K562 (cell line): ENCODE measurements around the gene DEDD. TPM values are rescaled to one million over a fixed set of nuclear protein-coding genes. Genes with fewer than 3 reads are reported as not detected.

Source experiments
- BDP1 ChIP-seq: IDR thresholded peaks from 3 replicates; pipeline ENCODE4 v1.6.1; 2011; ENCODE audit not compliant: insufficient read length, insufficient read depth
- CHD2 ChIP-seq: IDR thresholded peaks from 2 replicates; pipeline ENCODE4 v1.6.1; 2011; ENCODE audit warnings: low read depth, low read length
- ERF ChIP-seq: fragments of 450-650 bp; formaldehyde crosslinking; IDR thresholded peaks from 2 replicates; pipeline ENCODE4 v1.4.0; 2020; ENCODE audit warnings: mild to moderate bottlenecking, mixed read lengths
- ETV6 ChIP-seq, 3 experiments: fragments of 150-350 bp in 1 of 3; sonication (generic) in 1 of 3; formaldehyde crosslinking in 1 of 3; IDR thresholded peaks; 2 replicates each; pipeline versions ENCODE4 v1.6.1 to v1.8.0; 2014 to 2022; ENCODE audit warnings: borderline replicate concordance in 2 of 3, low read depth in 2 of 3, antibody characterized with exemption in 1 of 3, low read length in 1 of 3, mild to moderate bottlenecking in 1 of 3, missing genetic modification reagents in 1 of 3
- KLF13 ChIP-seq: fragments of 450-650 bp; IDR thresholded peaks from 2 replicates; pipeline ENCODE4 v1.6.1; 2016; ENCODE audit warnings: missing genetic modification characterization, low read depth, mild to moderate bottlenecking, missing compliant biosample characterization, moderate library complexity, borderline replicate concordance
- MYC ChIP-seq, 2 experiments: fragments of 250-450 bp in 1 of 2; sonication (Bioruptor Pico) in 1 of 2; IDR thresholded peaks; 2 replicates each; pipeline versions ENCODE4 v1.5.1 to v1.6.1; 2012 to 2021; ENCODE audit warnings: low read depth in 2 of 2, borderline replicate concordance in 1 of 2, improper control_type of control experiment in 1 of 2, low read length in 1 of 2, mild to moderate bottlenecking in 1 of 2, moderate library complexity in 1 of 2
- PCBP1 ChIP-seq: fragments of 200-400 bp; formaldehyde crosslinking; IDR thresholded peaks from 2 replicates; pipeline ENCODE4 v1.6.1; 2018; ENCODE audit warnings: mild to moderate bottlenecking, low read depth, low read length; ENCODE audit not compliant: poor library complexity, severe bottlenecking
- PHF8 ChIP-seq: fragments of 200-600 bp; sonication (generic); IDR thresholded peaks from 2 replicates; pipeline ENCODE4 v1.6.1; 2012; ENCODE audit warnings: mixed run types, mild to moderate bottlenecking, inconsistent platforms, low read length, moderate library complexity, borderline replicate concordance
- POLR2H ChIP-seq: IDR thresholded peaks from 2 replicates; pipeline ENCODE4 v1.6.1; 2016; ENCODE audit warnings: missing genetic modification characterization, low read depth, mild to moderate bottlenecking, control low read depth, missing compliant biosample characterization, moderate library complexity
- SAP30 ChIP-seq: fragments of 200-600 bp; sonication (generic); IDR thresholded peaks from 2 replicates; pipeline ENCODE4 v1.6.1; 2012; ENCODE audit warnings: borderline replicate concordance, low read depth, mild to moderate bottlenecking, moderate library complexity, low read length, control low read depth, inconsistent platforms; ENCODE audit not compliant: insufficient read depth, poor library complexity, severe bottlenecking
- TAF1 ChIP-seq: IDR thresholded peaks from 2 replicates; pipeline ENCODE4 v1.6.1; 2011; ENCODE audit warnings: mild to moderate bottlenecking, low read length, moderate library complexity; ENCODE audit not compliant: insufficient read depth, control insufficient read depth, severe bottlenecking; ENCODE audit errors: extremely low read depth
- ZNF23 ChIP-seq: fragments of 250-450 bp; sonication (Bioruptor Pico); IDR thresholded peaks from 2 replicates; pipeline ENCODE4 v1.4.0; 2020; ENCODE audit warnings: mild to moderate bottlenecking
- ZNF253 ChIP-seq: fragments of 250-450 bp; sonication (Bioruptor Pico); conservative IDR thresholded peaks from 2 replicates; pipeline ENCODE4 v1.6.1; 2021; ENCODE audit warnings: mild to moderate bottlenecking
- ZNF780A ChIP-seq: fragments of 250-450 bp; sonication (Bioruptor Pico); IDR thresholded peaks from 2 replicates; pipeline ENCODE4 v1.5.0; 2021; ENCODE audit warnings: mild to moderate bottlenecking
- polyA plus RNA-seq, 8 experiments: library from polyadenylated mRNA; depleted of rRNA in 4 of 8; stranded (reverse) in 5 of 8; unstranded in 3 of 8; fragments of >200 nt; fragmentation: Nextera tagmentation in 2 of 8; fragmentation: Illumina TruSeq in 1 of 8; extraction: Ambion mirVana in 2 of 8; extraction: Trizol in 1 of 8; gene quantifications; 2 replicates each; pipeline versions ENCODE4 v1.2.1 to v1.2.3, GENCODE V29; 2011 to 2014; ENCODE audit warnings: inconsistent platforms in 1 of 8, missing spikeins in 1 of 8
- total RNA-seq, 7 experiments: library from RNA; depleted of rRNA in 6 of 7; stranded (reverse); fragments of >200 nt in 6 of 7; fragmentation: Illumina TruSeq in 2 of 7; extraction: Trizol in 2 of 7; gene quantifications; 2 replicates each; pipeline versions ENCODE4 v1.2.1 to v1.2.3, GENCODE V29; 2011 to 2021; ENCODE audit warnings: low replicate concordance in 1 of 7
- TF ChIP-seq, protein P1 (sequence below): fragments of 200-800 bp; sonication (Bioruptor generic); IDR thresholded peaks from 2 replicates; pipeline ENCODE4 v1.6.1; 2016; ENCODE audit warnings: missing genetic modification characterization, missing compliant biosample characterization
- TF ChIP-seq, protein P2 (sequence below): sonication (generic); formaldehyde crosslinking; IDR thresholded peaks from 2 replicates; pipeline ENCODE4 v1.4.0; 2020; ENCODE audit warnings: mild to moderate bottlenecking, missing genetic modification reagents
- TF ChIP-seq, protein P3 (sequence below): fragments of 450-650 bp; IDR thresholded peaks from 2 replicates; pipeline ENCODE4 v1.6.1; 2016; ENCODE audit warnings: low read depth, mild to moderate bottlenecking, moderate library complexity

Gene DEDD
- total and polyA plus RNA-seq, 9 of the 15 experiments (the other 6 are each of a cell fraction or from before 2014, with no cell fraction given) = 11.6 to 41.0 (median 16.8) TPM

DNA sequence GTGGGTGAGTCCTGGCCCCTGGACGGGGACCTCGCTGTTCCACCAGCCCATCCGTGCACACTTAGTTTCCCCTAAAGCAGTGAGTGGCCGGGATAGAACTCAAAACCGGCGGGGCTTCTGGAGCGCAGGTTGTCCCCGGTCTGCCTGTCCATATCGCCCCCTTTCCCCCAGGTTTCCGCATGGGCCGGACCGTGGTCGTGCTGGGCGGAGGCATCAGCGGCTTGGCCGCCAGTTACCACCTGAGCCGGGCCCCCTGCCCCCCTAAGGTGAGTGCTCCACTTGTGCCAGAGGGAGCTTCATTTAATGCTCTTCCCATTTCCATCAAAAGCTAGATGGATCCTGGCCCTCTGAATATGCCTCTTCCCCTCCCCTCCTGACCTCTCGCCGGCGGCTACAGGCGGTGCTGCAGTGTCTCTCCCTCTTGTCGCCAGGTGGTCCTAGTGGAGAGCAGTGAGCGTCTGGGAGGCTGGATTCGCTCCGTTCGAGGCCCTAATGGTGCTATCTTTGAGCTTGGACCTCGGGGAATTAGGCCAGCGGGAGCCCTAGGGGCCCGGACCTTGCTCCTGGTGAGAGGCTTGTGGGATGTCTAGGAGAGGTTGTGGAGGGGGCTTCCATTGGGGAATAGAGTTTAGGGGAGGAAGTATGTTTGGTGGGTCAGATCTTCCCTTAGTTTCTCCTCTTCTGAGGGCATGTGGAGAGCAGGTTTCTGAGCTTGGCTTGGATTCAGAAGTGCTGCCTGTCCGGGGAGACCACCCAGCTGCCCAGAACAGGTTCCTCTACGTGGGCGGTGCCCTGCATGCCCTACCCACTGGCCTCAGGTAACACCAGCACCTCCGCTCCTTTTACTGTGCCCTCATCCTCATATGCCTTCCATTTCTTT, 34.4 kb upstream of the DEDD start (continued):
- TF ChIP-seq ETV6 (IDR thresholded peaks at IDR 0.05; ENCODE audit: borderline replicate concordance in 1 of 2, low read depth in 2 of 2, low read length in 1 of 2) = peak in 1 of 2 experiments; percentile 10; a peak in 1 of 4 replicates
- no peak for TF ChIP-seq ETV6 (CRISPR knock-in tag; IDR thresholded peaks at IDR 0.05; ENCODE audit: borderline replicate concordance)
- no peak for TF ChIP-seq ZNF23 (CRISPR knock-in tag)
- no peak for TF ChIP-seq ZNF780A (CRISPR knock-in tag)
- TF ChIP-seq KLF13 (tag) = no peak
- no peak for TF ChIP-seq MYC (IDR thresholded peaks at IDR 0.05; ENCODE audit: low read depth, low read length)
- TF ChIP-seq MYC (CRISPR knock-in tag; IDR thresholded peaks at IDR 0.05; ENCODE audit: borderline replicate concordance, low read depth) = peak; percentile 80
- TF ChIP-seq PCBP1 = no peak
- peak; percentile 44 for TF ChIP-seq SAP30
- TF ChIP-seq, protein P1, sequence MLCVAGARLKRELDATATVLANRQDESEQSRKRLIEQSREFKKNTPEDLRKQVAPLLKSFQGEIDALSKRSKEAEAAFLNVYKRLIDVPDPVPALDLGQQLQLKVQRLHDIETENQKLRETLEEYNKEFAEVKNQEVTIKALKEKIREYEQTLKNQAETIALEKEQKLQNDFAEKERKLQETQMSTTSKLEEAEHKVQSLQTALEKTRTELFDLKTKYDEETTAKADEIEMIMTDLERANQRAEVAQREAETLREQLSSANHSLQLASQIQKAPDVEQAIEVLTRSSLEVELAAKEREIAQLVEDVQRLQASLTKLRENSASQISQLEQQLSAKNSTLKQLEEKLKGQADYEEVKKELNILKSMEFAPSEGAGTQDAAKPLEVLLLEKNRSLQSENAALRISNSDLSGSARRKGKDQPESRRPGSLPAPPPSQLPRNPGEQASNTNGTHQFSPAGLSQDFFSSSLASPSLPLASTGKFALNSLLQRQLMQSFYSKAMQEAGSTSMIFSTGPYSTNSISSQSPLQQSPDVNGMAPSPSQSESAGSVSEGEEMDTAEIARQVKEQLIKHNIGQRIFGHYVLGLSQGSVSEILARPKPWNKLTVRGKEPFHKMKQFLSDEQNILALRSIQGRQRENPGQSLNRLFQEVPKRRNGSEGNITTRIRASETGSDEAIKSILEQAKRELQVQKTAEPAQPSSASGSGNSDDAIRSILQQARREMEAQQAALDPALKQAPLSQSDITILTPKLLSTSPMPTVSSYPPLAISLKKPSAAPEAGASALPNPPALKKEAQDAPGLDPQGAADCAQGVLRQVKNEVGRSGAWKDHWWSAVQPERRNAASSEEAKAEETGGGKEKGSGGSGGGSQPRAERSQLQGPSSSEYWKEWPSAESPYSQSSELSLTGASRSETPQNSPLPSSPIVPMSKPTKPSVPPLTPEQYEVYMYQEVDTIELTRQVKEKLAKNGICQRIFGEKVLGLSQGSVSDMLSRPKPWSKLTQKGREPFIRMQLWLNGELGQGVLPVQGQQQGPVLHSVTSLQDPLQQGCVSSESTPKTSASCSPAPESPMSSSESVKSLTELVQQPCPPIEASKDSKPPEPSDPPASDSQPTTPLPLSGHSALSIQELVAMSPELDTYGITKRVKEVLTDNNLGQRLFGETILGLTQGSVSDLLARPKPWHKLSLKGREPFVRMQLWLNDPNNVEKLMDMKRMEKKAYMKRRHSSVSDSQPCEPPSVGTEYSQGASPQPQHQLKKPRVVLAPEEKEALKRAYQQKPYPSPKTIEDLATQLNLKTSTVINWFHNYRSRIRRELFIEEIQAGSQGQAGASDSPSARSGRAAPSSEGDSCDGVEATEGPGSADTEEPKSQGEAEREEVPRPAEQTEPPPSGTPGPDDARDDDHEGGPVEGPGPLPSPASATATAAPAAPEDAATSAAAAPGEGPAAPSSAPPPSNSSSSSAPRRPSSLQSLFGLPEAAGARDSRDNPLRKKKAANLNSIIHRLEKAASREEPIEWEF (CRISPR knock-in tag) = no peak; the same call in 1 of the 2 replicates
- TF ChIP-seq, protein P2, sequence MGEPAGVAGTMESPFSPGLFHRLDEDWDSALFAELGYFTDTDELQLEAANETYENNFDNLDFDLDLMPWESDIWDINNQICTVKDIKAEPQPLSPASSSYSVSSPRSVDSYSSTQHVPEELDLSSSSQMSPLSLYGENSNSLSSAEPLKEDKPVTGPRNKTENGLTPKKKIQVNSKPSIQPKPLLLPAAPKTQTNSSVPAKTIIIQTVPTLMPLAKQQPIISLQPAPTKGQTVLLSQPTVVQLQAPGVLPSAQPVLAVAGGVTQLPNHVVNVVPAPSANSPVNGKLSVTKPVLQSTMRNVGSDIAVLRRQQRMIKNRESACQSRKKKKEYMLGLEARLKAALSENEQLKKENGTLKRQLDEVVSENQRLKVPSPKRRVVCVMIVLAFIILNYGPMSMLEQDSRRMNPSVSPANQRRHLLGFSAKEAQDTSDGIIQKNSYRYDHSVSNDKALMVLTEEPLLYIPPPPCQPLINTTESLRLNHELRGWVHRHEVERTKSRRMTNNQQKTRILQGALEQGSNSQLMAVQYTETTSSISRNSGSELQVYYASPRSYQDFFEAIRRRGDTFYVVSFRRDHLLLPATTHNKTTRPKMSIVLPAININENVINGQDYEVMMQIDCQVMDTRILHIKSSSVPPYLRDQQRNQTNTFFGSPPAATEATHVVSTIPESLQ (CRISPR knock-in tag) = peak; percentile 78; the same call in 1 of the 2 replicates
- TF ChIP-seq PHF8 = peak; percentile 3; the same call in 1 of the 2 replicates
- TF ChIP-seq, protein P3, sequence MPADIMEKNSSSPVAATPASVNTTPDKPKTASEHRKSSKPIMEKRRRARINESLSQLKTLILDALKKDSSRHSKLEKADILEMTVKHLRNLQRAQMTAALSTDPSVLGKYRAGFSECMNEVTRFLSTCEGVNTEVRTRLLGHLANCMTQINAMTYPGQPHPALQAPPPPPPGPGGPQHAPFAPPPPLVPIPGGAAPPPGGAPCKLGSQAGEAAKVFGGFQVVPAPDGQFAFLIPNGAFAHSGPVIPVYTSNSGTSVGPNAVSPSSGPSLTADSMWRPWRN = no peak
- TF ChIP-seq POLR2H (tag) = no peak
- TF ChIP-seq TAF1 = no peak
- no peak for TF ChIP-seq CHD2
- no peak for TF ChIP-seq BDP1
- TF ChIP-seq ZNF253 (CRISPR knock-in tag) = no peak
- TF ChIP-seq ERF (CRISPR knock-in tag) = no peak
